ENCODE measurements around the gene GCNA.
"Not testable (repeated sequence)": the region's sequence is repeated elsewhere in the genome, so short reads cannot be mapped to it uniquely, and the experiment has no call there.

Gene GCNA

GRCh38 chrX:71661919-71662318, 83.7 kb downstream of the GCNA start:
- TF ChIP-seq EZH2phosphoT487 (IDR thresholded peaks at IDR 0.05; ENCODE audit: low read length) = no peak
- TF ChIP-seq, protein P1, sequence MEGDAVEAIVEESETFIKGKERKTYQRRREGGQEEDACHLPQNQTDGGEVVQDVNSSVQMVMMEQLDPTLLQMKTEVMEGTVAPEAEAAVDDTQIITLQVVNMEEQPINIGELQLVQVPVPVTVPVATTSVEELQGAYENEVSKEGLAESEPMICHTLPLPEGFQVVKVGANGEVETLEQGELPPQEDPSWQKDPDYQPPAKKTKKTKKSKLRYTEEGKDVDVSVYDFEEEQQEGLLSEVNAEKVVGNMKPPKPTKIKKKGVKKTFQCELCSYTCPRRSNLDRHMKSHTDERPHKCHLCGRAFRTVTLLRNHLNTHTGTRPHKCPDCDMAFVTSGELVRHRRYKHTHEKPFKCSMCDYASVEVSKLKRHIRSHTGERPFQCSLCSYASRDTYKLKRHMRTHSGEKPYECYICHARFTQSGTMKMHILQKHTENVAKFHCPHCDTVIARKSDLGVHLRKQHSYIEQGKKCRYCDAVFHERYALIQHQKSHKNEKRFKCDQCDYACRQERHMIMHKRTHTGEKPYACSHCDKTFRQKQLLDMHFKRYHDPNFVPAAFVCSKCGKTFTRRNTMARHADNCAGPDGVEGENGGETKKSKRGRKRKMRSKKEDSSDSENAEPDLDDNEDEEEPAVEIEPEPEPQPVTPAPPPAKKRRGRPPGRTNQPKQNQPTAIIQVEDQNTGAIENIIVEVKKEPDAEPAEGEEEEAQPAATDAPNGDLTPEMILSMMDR (IDR thresholded peaks at IDR 0.05; ENCODE audit: low read length) = no peak
- no peak for TF ChIP-seq EZH2 (optimal IDR thresholded peaks at IDR 0.05; ENCODE audit: low read depth, low read length)
- H3K9me2 ChIP-seq (replicated peaks; ENCODE audit: insufficient read depth, low read length) = no peaks in the 10 kb centered on the region
- no peak overlapping the region for H3K4me2 ChIP-seq (ENCODE audit: low read depth, low read length)
- no peaks in the 10 kb centered on the region for H4K20me1 ChIP-seq (ENCODE audit: insufficient read depth, low read length)
- no peak overlapping the region for H3K4me3 ChIP-seq (ENCODE audit: low read length)
- H3K9ac ChIP-seq (ENCODE audit: low read length) = no peak overlapping the region
- DNase-seq = no peak
- peaks cover 15% of the 10 kb centered on the region for H3K4me1 ChIP-seq (ENCODE audit: low read length)
- no peaks in the 10 kb centered on the region for H3K36me3 ChIP-seq (replicated peaks; ENCODE audit: insufficient read depth, low read length)
- H3F3A ChIP-seq (ENCODE audit: insufficient read depth, low read length) = peaks cover 7% of the 10 kb centered on the region
- H3K79me2 ChIP-seq (ENCODE audit: low read length) = no peaks in the 10 kb centered on the region
- H2AFZ ChIP-seq (ENCODE audit: low read length) = no peak overlapping the region
- no peak overlapping the region for H3K27ac ChIP-seq (ENCODE audit: low read length)
- no peaks in the 10 kb centered on the region for H3K9me3 ChIP-seq (replicated peaks; ENCODE audit: insufficient read depth, low read length)
- H3K27me3 ChIP-seq (replicated peaks; ENCODE audit: insufficient read depth, low read length) = no peaks in the 10 kb centered on the region

DNA sequence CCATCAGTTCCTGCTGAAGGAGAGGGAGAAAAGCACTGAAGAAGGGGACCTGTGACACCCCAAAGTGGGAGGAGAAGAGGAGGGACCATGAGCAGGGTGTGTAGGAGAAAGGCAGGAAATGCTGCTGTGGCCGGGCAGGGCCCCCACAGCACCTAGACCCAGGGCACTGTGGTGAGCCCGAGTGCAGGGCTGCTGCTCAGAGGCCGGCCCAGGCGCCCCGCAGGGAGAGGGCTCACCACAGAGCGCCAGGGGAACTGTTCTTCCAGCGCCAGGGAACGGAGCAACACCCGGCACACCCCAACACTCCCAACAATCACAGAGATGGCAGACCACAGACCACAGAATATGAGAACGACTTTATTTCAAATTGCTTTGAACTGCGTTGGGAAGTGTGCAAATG, 84.4 kb downstream of the GCNA start:
- not testable (repeated sequence) for H2AFZ ChIP-seq (ENCODE audit: low read length); H3K9ac ChIP-seq (ENCODE audit: low read length); H3K4me3 ChIP-seq (ENCODE audit: low read length); DNase-seq; H4K20me1 ChIP-seq (ENCODE audit: insufficient read depth, low read length); H3K27ac ChIP-seq (ENCODE audit: low read length); H3K79me2 ChIP-seq (ENCODE audit: low read length); H3K9me2 ChIP-seq (replicated peaks; ENCODE audit: insufficient read depth, low read length); H3K4me2 ChIP-seq (ENCODE audit: low read depth, low read length); H3K27me3 ChIP-seq (replicated peaks; ENCODE audit: insufficient read depth, low read length); H3K9me3 ChIP-seq (replicated peaks; ENCODE audit: insufficient read depth, low read length); H3K36me3 ChIP-seq (replicated peaks; ENCODE audit: insufficient read depth, low read length); H3F3A ChIP-seq (ENCODE audit: insufficient read depth, low read length)
- H3K4me1 ChIP-seq (ENCODE audit: low read length) = peaks cover 15% of the 10 kb centered on the region
